HEK293 (cell line): ENCODE measurements around the gene ILRUN.

Experiments used
- CTCF ChIA-PET: fragments of 350-600 bp; formaldehyde crosslinking; extraction: SDS; loops from one replicate; lab custom pipeline; 2021; ENCODE audit warnings: antibody characterized with exemption; lab: Yijun Ruan, JAX
- POLR2A ChIA-PET: fragments of 300-600 bp; formaldehyde crosslinking; extraction: SDS; loops from one replicate; lab custom pipeline; 2020; ENCODE audit warnings: antibody characterized with exemption, inconsistent platforms; lab: Yijun Ruan, JAX
- H3K27ac ChIP-seq: fragments of 200-500 bp; sonication (Bioruptor generic); 2 replicates; pipeline ENCODE4 v1.5.1; 2014; ENCODE audit warnings: low read depth, low read length, control low read depth, inconsistent platforms; ENCODE audit errors: extremely low read depth
- H3K36me3 ChIP-seq, 2 experiments: fragments of 200-500 bp in 1 of 2; sonication (Bioruptor generic) in 1 of 2; 1 replicate in 1 of 2; 2 replicates in 1 of 2; pipeline ENCODE4 v1.5.1; 2014 to 2017; ENCODE audit warnings: inconsistent platforms in 2 of 2, low read length in 2 of 2; ENCODE audit not compliant: control insufficient read depth in 2 of 2, insufficient read depth in 1 of 2
- H3K4me1 ChIP-seq: fragments of 200-500 bp; sonication (Bioruptor generic); 2 replicates; pipeline ENCODE4 v1.5.1; 2014; ENCODE audit warnings: mild to moderate bottlenecking, low read length, inconsistent platforms; ENCODE audit not compliant: control insufficient read depth, insufficient read depth
- H3K4me3 ChIP-seq: 2 replicates; pipeline ENCODE4 v1.5.1; 2011; ENCODE audit warnings: low read depth, mild to moderate bottlenecking, control low read depth, low read length, moderate library complexity
- H3K9me3 ChIP-seq: fragments of 200-500 bp; sonication (Bioruptor generic); 2 replicates; pipeline ENCODE4 v1.5.1; 2014; ENCODE audit warnings: low read depth, low read length, inconsistent platforms; ENCODE audit not compliant: control insufficient read depth, insufficient read depth
- KLF1 ChIP-seq: fragments of 450-650 bp; formaldehyde crosslinking; IDR thresholded peaks from 2 replicates; pipeline ENCODE4 v1.5.1; 2016; ENCODE audit warnings: missing biosample characterization, missing genetic modification characterization
- OSR2 ChIP-seq: fragments of 450-650 bp; formaldehyde crosslinking; IDR thresholded peaks from 2 replicates; pipeline ENCODE4 v1.5.1; 2016; ENCODE audit warnings: missing biosample characterization, missing genetic modification characterization
- ZBTB1 ChIP-seq: fragments of 450-650 bp; formaldehyde crosslinking; IDR thresholded peaks from 2 replicates; pipeline ENCODE4 v1.5.1; 2016; ENCODE audit warnings: missing biosample characterization, missing genetic modification characterization
- ZBTB7A ChIP-seq: fragments of 450-650 bp; formaldehyde crosslinking; IDR thresholded peaks from 2 replicates; pipeline ENCODE4 v1.5.1; 2016; ENCODE audit warnings: low read depth, missing biosample characterization, missing genetic modification characterization
- ZFP3 ChIP-seq: fragments of 450-650 bp; formaldehyde crosslinking; IDR thresholded peaks from 2 replicates; pipeline ENCODE4 v1.5.1; 2016; ENCODE audit warnings: low read depth, missing biosample characterization, missing genetic modification characterization
- ZIC2 ChIP-seq: fragments of 450-650 bp; formaldehyde crosslinking; IDR thresholded peaks from 2 replicates; pipeline ENCODE4 v1.5.1; 2016; ENCODE audit warnings: missing biosample characterization, missing genetic modification characterization
- ZNF112 ChIP-seq: fragments of 450-650 bp; formaldehyde crosslinking; IDR thresholded peaks from 2 replicates; pipeline ENCODE4 v1.5.0; 2017; ENCODE audit warnings: missing biosample characterization, missing genetic modification characterization
- ZNF114 ChIP-seq: fragments of 450-650 bp; formaldehyde crosslinking; IDR thresholded peaks from 2 replicates; pipeline ENCODE4 v1.5.0; 2017; ENCODE audit warnings: missing biosample characterization, missing genetic modification characterization
- ZNF155 ChIP-seq: fragments of 450-650 bp; formaldehyde crosslinking; IDR thresholded peaks from 2 replicates; pipeline ENCODE4 v1.5.1; 2016; ENCODE audit warnings: missing biosample characterization, missing genetic modification characterization
- ZNF157 ChIP-seq: fragments of 450-650 bp; formaldehyde crosslinking; IDR thresholded peaks from 2 replicates; pipeline ENCODE4 v1.5.1; 2016; ENCODE audit warnings: missing biosample characterization, missing genetic modification characterization
- ZNF175 ChIP-seq: fragments of 450-650 bp; formaldehyde crosslinking; IDR thresholded peaks from 2 replicates; pipeline ENCODE4 v1.5.1; 2016; ENCODE audit warnings: missing biosample characterization, missing genetic modification characterization
- ZNF184 ChIP-seq: fragments of 450-650 bp; IDR thresholded peaks from 2 replicates; pipeline ENCODE4 v1.5.1; 2018; ENCODE audit warnings: missing biosample characterization, mild to moderate bottlenecking, missing genetic modification characterization
- ZNF324 ChIP-seq: fragments of 450-650 bp; formaldehyde crosslinking; IDR thresholded peaks from 2 replicates; pipeline ENCODE4 v1.5.1; 2016; ENCODE audit warnings: missing biosample characterization, missing genetic modification characterization
- ZNF335 ChIP-seq: fragments of 450-650 bp; formaldehyde crosslinking; conservative IDR thresholded peaks from 2 replicates; pipeline ENCODE4 v1.5.1; 2016; ENCODE audit warnings: missing biosample characterization, missing genetic modification characterization
- ZNF350 ChIP-seq: fragments of 450-650 bp; formaldehyde crosslinking; IDR thresholded peaks from 2 replicates; pipeline ENCODE4 v1.5.0; 2017; ENCODE audit warnings: missing biosample characterization, mild to moderate bottlenecking, missing genetic modification characterization
- ZNF391 ChIP-seq: fragments of 450-650 bp; formaldehyde crosslinking; IDR thresholded peaks from 2 replicates; pipeline ENCODE4 v1.5.1; 2016; ENCODE audit warnings: low read depth, missing biosample characterization, missing genetic modification characterization, borderline replicate concordance
- ZNF48 ChIP-seq: fragments of 450-650 bp; formaldehyde crosslinking; IDR thresholded peaks from 2 replicates; pipeline ENCODE4 v1.5.1; 2016; ENCODE audit warnings: missing biosample characterization, missing genetic modification characterization
- ZNF585B ChIP-seq: fragments of 450-650 bp; formaldehyde crosslinking; IDR thresholded peaks from 2 replicates; pipeline ENCODE4 v1.5.1; 2016; ENCODE audit warnings: missing biosample characterization, missing genetic modification characterization
- ZNF747 ChIP-seq: fragments of 450-650 bp; formaldehyde crosslinking; IDR thresholded peaks from 2 replicates; pipeline ENCODE4 v1.5.1; 2016; ENCODE audit warnings: missing biosample characterization, missing genetic modification characterization
- ZNF76 ChIP-seq: fragments of 450-650 bp; formaldehyde crosslinking; IDR thresholded peaks from 2 replicates; pipeline ENCODE4; 2016; ENCODE audit warnings: low read depth, missing biosample characterization, missing genetic modification characterization, borderline replicate concordance
- ZNF792 ChIP-seq: fragments of 450-650 bp; formaldehyde crosslinking; IDR thresholded peaks from 2 replicates; pipeline ENCODE4 v1.5.1; 2016; ENCODE audit warnings: missing biosample characterization, missing genetic modification characterization
- TF ChIP-seq, protein P1 (sequence below): fragments of 450-650 bp; formaldehyde crosslinking; IDR thresholded peaks from 2 replicates; pipeline ENCODE4 v1.5.1; 2016; ENCODE audit warnings: missing biosample characterization, missing genetic modification characterization, borderline replicate concordance
- TF ChIP-seq, protein P2 (sequence below): fragments of 450-650 bp; formaldehyde crosslinking; IDR thresholded peaks from 2 replicates; pipeline ENCODE4 v1.5.1; 2016; ENCODE audit warnings: missing biosample characterization, missing genetic modification characterization
- TF ChIP-seq, protein P3 (sequence below): fragments of 450-650 bp; formaldehyde crosslinking; IDR thresholded peaks from 2 replicates; pipeline ENCODE4 v1.5.1; 2017; ENCODE audit warnings: missing biosample characterization, missing genetic modification characterization
- TF ChIP-seq, protein P4 (sequence below): fragments of 450-650 bp; formaldehyde crosslinking; IDR thresholded peaks from 2 replicates; pipeline ENCODE4 v1.5.1; 2016; ENCODE audit warnings: missing biosample characterization, missing genetic modification characterization

ILRUN gene

DNA sequence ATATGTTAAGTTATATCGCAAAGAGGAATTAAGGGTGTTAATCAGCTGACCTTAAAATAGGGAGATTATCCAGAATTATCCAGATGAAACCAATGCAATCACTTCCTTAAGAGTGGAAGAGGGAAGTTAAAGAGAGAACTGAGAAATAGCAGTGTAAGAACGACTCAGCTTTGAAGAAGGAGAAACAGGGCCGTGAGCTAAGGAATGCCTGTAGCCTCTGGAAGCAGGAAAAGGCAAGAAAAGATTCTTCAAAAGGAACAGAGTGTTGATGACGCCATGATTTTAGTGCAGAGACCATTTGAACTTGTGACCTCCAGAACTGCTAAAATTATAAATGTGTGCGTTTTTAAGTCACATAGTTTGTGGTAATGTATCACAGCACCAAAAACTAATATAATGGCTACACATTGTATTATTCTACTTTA is 32.7 kb downstream of the ILRUN start:
- no peaks in the 10 kb centered on the region for H3K9me3 ChIP-seq
- H3K4me3 ChIP-seq: no peak overlapping the region
- no peaks in the 10 kb centered on the region for H3K36me3 ChIP-seq
- POLR2A ChIA-PET: interaction anchor here (0.9 kb wide), 1 partner anchor 10 kb away, joined by 3 read pairs; no protein-coding TSS in a partner anchor
- CTCF ChIA-PET: interaction anchor here (0.6 to 1.1 kb wide), 3 partner anchors 12 to 323 kb away, joined by 3 read pairs; no protein-coding TSS in a partner anchor
- TF ChIP-seq ZNF747 (tag by site-specific recombination) (no peak), ZNF335 (tag by site-specific recombination) (no peak), ZNF76 (no peak), ZNF112 (tag by site-specific recombination) (no peak), ZNF157 (tag by site-specific recombination) (no peak), ZNF350 (no peak), ZNF114 (tag by site-specific recombination) (no peak), ZIC2 (no peak), ZNF184 (tag by site-specific recombination) (no peak), ZNF155 (tag by site-specific recombination) (no peak), ZNF48 (no peak), ZNF792 (tag by site-specific recombination) (no peak)
- TF ChIP-seq, protein P1, sequence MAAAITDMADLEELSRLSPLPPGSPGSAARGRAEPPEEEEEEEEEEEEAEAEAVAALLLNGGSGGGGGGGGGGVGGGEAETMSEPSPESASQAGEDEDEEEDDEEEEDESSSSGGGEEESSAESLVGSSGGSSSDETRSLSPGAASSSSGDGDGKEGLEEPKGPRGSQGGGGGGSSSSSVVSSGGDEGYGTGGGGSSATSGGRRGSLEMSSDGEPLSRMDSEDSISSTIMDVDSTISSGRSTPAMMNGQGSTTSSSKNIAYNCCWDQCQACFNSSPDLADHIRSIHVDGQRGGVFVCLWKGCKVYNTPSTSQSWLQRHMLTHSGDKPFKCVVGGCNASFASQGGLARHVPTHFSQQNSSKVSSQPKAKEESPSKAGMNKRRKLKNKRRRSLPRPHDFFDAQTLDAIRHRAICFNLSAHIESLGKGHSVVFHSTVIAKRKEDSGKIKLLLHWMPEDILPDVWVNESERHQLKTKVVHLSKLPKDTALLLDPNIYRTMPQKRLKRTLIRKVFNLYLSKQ (tag by site-specific recombination): no peak
- TF ChIP-seq, protein P2, sequence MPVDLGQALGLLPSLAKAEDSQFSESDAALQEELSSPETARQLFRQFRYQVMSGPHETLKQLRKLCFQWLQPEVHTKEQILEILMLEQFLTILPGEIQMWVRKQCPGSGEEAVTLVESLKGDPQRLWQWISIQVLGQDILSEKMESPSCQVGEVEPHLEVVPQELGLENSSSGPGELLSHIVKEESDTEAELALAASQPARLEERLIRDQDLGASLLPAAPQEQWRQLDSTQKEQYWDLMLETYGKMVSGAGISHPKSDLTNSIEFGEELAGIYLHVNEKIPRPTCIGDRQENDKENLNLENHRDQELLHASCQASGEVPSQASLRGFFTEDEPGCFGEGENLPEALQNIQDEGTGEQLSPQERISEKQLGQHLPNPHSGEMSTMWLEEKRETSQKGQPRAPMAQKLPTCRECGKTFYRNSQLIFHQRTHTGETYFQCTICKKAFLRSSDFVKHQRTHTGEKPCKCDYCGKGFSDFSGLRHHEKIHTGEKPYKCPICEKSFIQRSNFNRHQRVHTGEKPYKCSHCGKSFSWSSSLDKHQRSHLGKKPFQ (tag by site-specific recombination): no peak
- H3K27ac ChIP-seq: no peak overlapping the region
- H3K4me1 ChIP-seq: no peaks in the 10 kb centered on the region; the same call in 1 of the 2 replicates

DNA sequence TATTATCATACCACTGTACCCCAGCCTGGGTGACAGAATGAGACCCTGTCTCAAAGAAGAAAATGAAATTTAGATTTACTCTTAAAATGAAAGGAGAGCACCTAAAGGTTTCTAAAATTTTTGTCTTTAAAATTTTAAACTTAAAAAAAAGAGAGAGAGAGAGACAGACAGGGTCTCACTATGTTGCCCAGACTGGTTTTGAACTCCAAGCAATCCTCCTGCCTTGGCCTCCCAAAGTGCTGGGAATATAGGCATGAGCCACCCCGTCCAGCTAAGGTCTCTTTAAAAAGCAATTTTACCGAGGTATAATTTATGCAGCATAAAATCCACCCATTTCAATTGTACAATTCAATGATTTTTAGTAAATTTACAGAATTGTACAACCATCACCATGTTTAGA is 33.2 kb downstream of the ILRUN start:
- no peaks in the 10 kb centered on the region; the same call in 1 of the 2 replicates for H3K4me1 ChIP-seq
- POLR2A ChIA-PET: no interaction called here
- CTCF ChIA-PET: interaction anchor here (1.1 kb wide), 1 partner anchor 323 kb away, joined by 3 read pairs; no protein-coding TSS in a partner anchor
- H3K4me3 ChIP-seq: no peak overlapping the region
- H3K9me3 ChIP-seq: no peaks in the 10 kb centered on the region
- no peak for TF ChIP-seq ZNF747 (tag by site-specific recombination)
- no peak for TF ChIP-seq ZNF391 (tag by site-specific recombination)
- TF ChIP-seq ZBTB7A (tag by site-specific recombination): no peak
- TF ChIP-seq ZBTB1 (tag by site-specific recombination): no peak
- TF ChIP-seq KLF1 (tag by site-specific recombination): no peak
- TF ChIP-seq ZNF585B: no peak
- TF ChIP-seq ZFP3: no peak
- TF ChIP-seq OSR2 (tag by site-specific recombination): no peak
- no peak for TF ChIP-seq ZNF175 (tag by site-specific recombination)
- no peak for TF ChIP-seq ZNF324 (tag by site-specific recombination)
- TF ChIP-seq, protein P3, sequence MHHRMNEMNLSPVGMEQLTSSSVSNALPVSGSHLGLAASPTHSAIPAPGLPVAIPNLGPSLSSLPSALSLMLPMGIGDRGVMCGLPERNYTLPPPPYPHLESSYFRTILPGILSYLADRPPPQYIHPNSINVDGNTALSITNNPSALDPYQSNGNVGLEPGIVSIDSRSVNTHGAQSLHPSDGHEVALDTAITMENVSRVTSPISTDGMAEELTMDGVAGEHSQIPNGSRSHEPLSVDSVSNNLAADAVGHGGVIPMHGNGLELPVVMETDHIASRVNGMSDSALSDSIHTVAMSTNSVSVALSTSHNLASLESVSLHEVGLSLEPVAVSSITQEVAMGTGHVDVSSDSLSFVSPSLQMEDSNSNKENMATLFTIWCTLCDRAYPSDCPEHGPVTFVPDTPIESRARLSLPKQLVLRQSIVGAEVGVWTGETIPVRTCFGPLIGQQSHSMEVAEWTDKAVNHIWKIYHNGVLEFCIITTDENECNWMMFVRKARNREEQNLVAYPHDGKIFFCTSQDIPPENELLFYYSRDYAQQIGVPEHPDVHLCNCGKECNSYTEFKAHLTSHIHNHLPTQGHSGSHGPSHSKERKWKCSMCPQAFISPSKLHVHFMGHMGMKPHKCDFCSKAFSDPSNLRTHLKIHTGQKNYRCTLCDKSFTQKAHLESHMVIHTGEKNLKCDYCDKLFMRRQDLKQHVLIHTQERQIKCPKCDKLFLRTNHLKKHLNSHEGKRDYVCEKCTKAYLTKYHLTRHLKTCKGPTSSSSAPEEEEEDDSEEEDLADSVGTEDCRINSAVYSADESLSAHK: no peak
- TF ChIP-seq, protein P4, sequence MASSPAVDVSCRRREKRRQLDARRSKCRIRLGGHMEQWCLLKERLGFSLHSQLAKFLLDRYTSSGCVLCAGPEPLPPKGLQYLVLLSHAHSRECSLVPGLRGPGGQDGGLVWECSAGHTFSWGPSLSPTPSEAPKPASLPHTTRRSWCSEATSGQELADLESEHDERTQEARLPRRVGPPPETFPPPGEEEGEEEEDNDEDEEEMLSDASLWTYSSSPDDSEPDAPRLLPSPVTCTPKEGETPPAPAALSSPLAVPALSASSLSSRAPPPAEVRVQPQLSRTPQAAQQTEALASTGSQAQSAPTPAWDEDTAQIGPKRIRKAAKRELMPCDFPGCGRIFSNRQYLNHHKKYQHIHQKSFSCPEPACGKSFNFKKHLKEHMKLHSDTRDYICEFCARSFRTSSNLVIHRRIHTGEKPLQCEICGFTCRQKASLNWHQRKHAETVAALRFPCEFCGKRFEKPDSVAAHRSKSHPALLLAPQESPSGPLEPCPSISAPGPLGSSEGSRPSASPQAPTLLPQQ (tag by site-specific recombination): no peak
- H3K27ac ChIP-seq: no peak overlapping the region
- H3K36me3 ChIP-seq: no peaks in the 10 kb centered on the region
